ENCODE measurements around the gene TNFSF10. TPM values are rescaled to one million over a fixed set of nuclear protein-coding genes. Genes with fewer than 3 reads are reported as not detected.

Gene TNFSF10
- total RNA-seq, 2 experiments from 2014 or later = 5.1 to 6.8 TPM

DNA sequence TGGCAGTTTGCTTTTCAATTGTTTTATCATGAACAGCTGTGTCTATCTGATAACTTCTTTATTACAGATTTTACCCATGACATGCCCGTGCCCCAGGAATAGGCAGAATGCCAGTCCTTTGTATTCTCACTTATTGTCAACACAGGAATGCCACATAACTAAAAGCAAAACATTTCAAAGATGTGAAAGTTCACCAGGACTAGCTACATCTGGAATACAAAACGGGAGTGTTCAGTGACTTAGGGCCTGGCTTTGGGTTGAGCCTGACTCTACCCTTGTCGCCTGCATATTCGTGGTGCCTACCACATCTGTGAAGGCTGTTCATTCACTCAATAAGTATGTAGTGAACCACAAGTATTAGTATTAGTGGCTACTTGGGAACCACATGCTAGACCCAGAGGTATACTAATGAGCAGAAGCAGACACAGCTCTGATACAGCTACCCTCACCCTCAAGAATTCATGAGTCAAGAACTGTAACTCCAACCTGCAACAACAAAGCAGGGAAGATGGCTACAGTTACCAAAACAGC is 2.9 kb downstream of the TNFSF10 start:
- no peak overlapping the region for H3K4me2 ChIP-seq (ENCODE audit: low read length)
- H4K20me1 ChIP-seq (ENCODE audit: insufficient read depth, low read length) = no peaks in the 10 kb centered on the region
- intact Hi-C loops (cut with micrococcal nuclease; ENCODE audit: unreplicated experiment) = no loop called here
- H3K79me2 ChIP-seq (ENCODE audit: insufficient read depth, low read depth, low read length) = peaks cover 8% of the 10 kb centered on the region; the same call in 1 of the 2 replicates
- no peaks in the 10 kb centered on the region for H3K36me3 ChIP-seq (ENCODE audit: insufficient read depth, low read length)
- TF ChIP-seq, protein P1, sequence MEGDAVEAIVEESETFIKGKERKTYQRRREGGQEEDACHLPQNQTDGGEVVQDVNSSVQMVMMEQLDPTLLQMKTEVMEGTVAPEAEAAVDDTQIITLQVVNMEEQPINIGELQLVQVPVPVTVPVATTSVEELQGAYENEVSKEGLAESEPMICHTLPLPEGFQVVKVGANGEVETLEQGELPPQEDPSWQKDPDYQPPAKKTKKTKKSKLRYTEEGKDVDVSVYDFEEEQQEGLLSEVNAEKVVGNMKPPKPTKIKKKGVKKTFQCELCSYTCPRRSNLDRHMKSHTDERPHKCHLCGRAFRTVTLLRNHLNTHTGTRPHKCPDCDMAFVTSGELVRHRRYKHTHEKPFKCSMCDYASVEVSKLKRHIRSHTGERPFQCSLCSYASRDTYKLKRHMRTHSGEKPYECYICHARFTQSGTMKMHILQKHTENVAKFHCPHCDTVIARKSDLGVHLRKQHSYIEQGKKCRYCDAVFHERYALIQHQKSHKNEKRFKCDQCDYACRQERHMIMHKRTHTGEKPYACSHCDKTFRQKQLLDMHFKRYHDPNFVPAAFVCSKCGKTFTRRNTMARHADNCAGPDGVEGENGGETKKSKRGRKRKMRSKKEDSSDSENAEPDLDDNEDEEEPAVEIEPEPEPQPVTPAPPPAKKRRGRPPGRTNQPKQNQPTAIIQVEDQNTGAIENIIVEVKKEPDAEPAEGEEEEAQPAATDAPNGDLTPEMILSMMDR (conservative IDR thresholded peaks at IDR 0.05; ENCODE audit: low read length) = no peak
- TF ChIP-seq EZH2phosphoT487 (IDR thresholded peaks at IDR 0.05; ENCODE audit: borderline replicate concordance, low read depth, low read length) = no peak
- H3K9me2 ChIP-seq (ENCODE audit: insufficient read depth, low read length) = no peaks in the 10 kb centered on the region
- H3K27ac ChIP-seq (ENCODE audit: low read depth, low read length, poor library complexity, severe bottlenecking) = no peak overlapping the region
- peaks cover 9% of the 10 kb centered on the region for H3K4me1 ChIP-seq (ENCODE audit: insufficient read depth, low read length, poor library complexity, severe bottlenecking)
- H3K9me3 ChIP-seq (ENCODE audit: low read length) = no peaks in the 10 kb centered on the region
- CTCF ChIA-PET (ENCODE audit: unreplicated experiment) = no interaction called here
- DNase-seq (ENCODE audit: low spot score) = no peak
- BruUV-seq (replicated peaks) = no TSS peak
- no peak overlapping the region for H3K4me3 ChIP-seq (ENCODE audit: low read depth, low read length, poor library complexity, severe bottlenecking)
- POLR2A ChIA-PET = no interaction called here
- H2AFZ ChIP-seq (ENCODE audit: low read length) = no peak overlapping the region

DNA sequence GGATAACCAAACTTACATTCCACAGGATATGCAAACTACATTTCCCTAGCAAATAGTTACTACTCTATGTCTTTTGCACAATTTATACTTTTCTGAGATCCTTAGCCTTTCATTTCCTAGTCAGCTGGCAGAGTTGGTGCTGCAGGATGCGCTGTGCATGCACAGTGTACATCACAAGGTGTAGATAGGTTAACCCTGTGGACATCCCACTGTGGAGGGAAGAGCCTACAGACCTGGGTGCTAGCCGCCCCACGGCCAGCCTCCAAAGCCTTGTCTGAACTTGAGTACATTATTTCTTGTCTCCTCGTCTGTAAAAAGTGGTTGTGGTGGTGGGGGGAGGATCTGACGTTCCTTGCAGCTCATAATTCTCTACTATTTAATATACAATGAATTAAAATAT is 3.5 kb downstream of the TNFSF10 start:
- Histone ChIP-seq H3K27ac (ENCODE audit: low read depth, low read length, poor library complexity, severe bottlenecking) (no peak overlapping the region), H3K4me1 (ENCODE audit: insufficient read depth, low read length, poor library complexity, severe bottlenecking) (peaks cover 9% of the 10 kb centered on the region), H3K36me3 (ENCODE audit: insufficient read depth, low read length) (no peaks in the 10 kb centered on the region), H3K4me3 (ENCODE audit: low read depth, low read length, poor library complexity, severe bottlenecking) (no peak overlapping the region), H3K9me2 (ENCODE audit: insufficient read depth, low read length) (no peaks in the 10 kb centered on the region), H3K9me3 (ENCODE audit: low read length) (no peaks in the 10 kb centered on the region), H3K4me2 (ENCODE audit: low read length) (no peak overlapping the region), H2AFZ (ENCODE audit: low read length) (no peak overlapping the region), H3K79me2 (ENCODE audit: insufficient read depth, low read depth, low read length) (peaks cover 8% of the 10 kb centered on the region; the same call in 1 of the 2 replicates), H4K20me1 (ENCODE audit: insufficient read depth, low read length) (no peaks in the 10 kb centered on the region)
- no peak for DNase-seq (ENCODE audit: low spot score)
- intact Hi-C loops (cut with micrococcal nuclease; ENCODE audit: unreplicated experiment) = no loop called here
- TF ChIP-seq EZH2phosphoT487 (IDR thresholded peaks at IDR 0.05; ENCODE audit: borderline replicate concordance, low read depth, low read length) = no peak
- TF ChIP-seq, protein P1 (conservative IDR thresholded peaks at IDR 0.05; ENCODE audit: low read length) = no peak
- ChIA-PET POLR2A (interaction anchor here (0.5 kb wide), 1 partner anchor 540 kb away, joined by 4 read pairs; no protein-coding TSS in a partner anchor), CTCF (ENCODE audit: unreplicated experiment) (no interaction called here)
- BruUV-seq (replicated peaks) = no TSS peak

DNA sequence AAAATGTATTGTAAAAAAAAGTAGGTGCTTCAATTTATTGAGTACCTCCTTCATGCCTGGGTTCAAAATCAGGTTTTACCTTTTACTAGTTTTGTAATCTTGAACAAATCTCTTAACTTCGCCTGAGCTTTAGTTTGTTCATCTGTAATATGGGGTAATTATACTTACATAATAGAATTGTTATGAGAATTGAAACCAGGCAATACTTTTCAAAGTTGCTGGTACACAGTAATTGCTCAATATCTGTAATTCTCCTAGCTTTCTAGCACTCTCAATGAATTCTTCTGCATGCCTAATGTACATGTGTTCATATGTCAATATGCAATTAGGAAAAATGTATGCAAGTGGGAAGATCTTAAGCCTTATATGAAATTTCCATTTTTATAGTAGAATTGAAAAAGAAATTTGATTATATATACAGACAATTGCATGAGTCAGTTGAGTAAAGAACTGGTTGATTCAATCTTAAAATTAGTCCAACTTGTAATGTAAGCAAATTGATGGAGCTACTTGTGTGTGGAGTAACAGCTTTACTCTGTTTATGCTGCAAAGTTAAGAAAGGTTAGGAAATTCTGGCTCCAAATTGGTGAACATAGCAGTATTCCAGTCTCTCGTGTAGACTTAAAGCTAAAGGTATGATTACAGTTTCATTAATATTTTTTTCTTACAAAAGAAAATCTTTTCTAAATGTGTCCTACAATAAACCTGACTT is 4.1 kb downstream of the TNFSF10 start:
- intact Hi-C loops (cut with micrococcal nuclease; ENCODE audit: unreplicated experiment) = no loop called here
- CTCF ChIA-PET (ENCODE audit: unreplicated experiment) = no interaction called here
- BruUV-seq (replicated peaks) = no TSS peak
- Histone ChIP-seq H3K9me2 (ENCODE audit: insufficient read depth, low read length) (no peaks in the 10 kb centered on the region), H3K79me2 (ENCODE audit: insufficient read depth, low read depth, low read length) (peaks cover 8% of the 10 kb centered on the region; the same call in 1 of the 2 replicates), H4K20me1 (ENCODE audit: insufficient read depth, low read length) (no peaks in the 10 kb centered on the region), H3K36me3 (ENCODE audit: insufficient read depth, low read length) (no peaks in the 10 kb centered on the region), H3K4me1 (ENCODE audit: insufficient read depth, low read length, poor library complexity, severe bottlenecking) (peaks cover 9% of the 10 kb centered on the region), H3K4me2 (ENCODE audit: low read length) (no peak overlapping the region), H3K9me3 (ENCODE audit: low read length) (no peaks in the 10 kb centered on the region), H2AFZ (ENCODE audit: low read length) (no peak overlapping the region), H3K4me3 (ENCODE audit: low read depth, low read length, poor library complexity, severe bottlenecking) (no peak overlapping the region), H3K27ac (ENCODE audit: low read depth, low read length, poor library complexity, severe bottlenecking) (no peak overlapping the region)
- TF ChIP-seq, protein P1 (conservative IDR thresholded peaks at IDR 0.05; ENCODE audit: low read length) = no peak
- TF ChIP-seq EZH2phosphoT487 (IDR thresholded peaks at IDR 0.05; ENCODE audit: borderline replicate concordance, low read depth, low read length) = no peak
- POLR2A ChIA-PET = interaction anchor here (0.5 to 1.0 kb wide), 2 partner anchors 23 to 541 kb away, joined by 3 to 4 read pairs; no protein-coding TSS in a partner anchor
- no peak for DNase-seq (ENCODE audit: low spot score)

All from OCI-LY7 (cell line).